ENCODE data around the gene KIDINS220.

The KIDINS220 gene

GRCh38 chr2:8836971-8837794, at the start of gene KIDINS220:
Gene KIDINS220 (minus strand): TSS chr2:8837613. CDS start chr2:8827093, 10,520 bp downstream.
- peak; percentile 93 for DNase-seq (ENCODE audit: low spot score)

DNA sequence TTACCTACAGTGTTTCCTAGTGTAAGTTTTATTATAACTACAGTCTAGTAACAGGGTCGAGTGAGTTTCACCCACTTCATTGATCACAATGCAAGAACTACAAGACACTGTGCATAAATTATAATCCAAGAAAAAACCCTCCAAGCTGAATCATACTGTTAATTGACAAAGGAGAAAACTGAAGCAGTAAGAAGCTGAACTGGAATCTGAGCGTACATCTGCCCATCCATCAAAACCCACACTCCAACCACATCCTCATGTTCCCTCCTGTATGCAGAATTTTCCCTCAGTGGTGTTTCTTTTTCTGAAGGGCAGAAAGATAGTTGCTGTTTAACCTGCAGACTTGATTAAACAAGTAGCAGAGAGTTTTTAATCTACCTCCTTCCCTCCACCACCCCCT, 49.5 kb upstream of the KIDINS220 start:
- peak; percentile 5 for DNase-seq (ENCODE audit: low spot score)

GRCh38 chr2:8886202-8886518, 48.7 kb upstream of the KIDINS220 start:
- no peak for DNase-seq (ENCODE audit: low spot score)

GRCh38 chr2:8885449-8886201, 48.2 kb upstream of the KIDINS220 start:
- DNase-seq (ENCODE audit: low spot score) = no peak

GRCh38 chr2:8884812-8885211, 47.4 kb upstream of the KIDINS220 start:
- no peak for DNase-seq (ENCODE audit: low spot score)

- DNase-seq (ENCODE audit: low spot score) = no peak
These were observed 44.7 kb upstream of the KIDINS220 start for GRCh38 chr2:8882094-8882493.

DNA sequence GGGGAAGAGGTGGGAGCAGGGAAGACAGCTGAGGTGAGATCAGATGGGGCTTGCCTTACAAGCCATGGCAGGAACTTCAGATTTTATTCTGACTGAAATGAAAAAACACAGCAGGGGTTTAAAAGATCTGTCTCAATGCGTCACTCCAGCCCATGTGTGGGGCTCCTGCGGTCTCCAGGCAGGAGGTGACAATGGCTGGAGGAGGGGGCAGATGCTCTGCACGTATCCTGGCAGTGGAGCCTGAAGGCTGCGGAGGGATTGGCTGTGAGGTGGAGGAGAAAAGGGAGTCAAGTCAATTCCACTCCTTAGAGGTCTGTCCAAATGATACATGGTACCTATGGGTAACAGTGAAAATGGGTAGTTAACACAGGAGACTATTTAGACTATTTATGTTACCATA, 40.5 kb upstream of the KIDINS220 start:
- DNase-seq (ENCODE audit: low spot score) = no peak

DNA sequence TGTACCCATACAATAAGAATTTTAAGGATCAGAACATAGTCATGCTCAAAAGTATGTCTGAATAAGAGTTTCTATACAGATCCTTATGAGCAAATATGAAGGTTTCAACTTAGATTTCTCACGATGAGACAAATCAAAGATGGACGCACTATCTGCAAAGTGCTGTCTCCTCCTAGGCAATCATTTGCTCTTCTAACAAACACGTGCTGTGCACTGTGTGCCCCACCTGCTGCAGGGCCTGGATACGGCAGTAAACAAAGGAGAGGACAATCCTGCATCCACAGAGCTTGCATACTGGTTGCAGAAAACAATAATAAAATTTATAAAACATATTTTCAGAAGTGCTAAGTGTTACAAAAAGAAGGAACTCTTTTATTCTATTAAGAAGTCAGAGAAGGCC, 39.9 kb upstream of the KIDINS220 start:
- no peak for DNase-seq (ENCODE audit: low spot score)

DNA sequence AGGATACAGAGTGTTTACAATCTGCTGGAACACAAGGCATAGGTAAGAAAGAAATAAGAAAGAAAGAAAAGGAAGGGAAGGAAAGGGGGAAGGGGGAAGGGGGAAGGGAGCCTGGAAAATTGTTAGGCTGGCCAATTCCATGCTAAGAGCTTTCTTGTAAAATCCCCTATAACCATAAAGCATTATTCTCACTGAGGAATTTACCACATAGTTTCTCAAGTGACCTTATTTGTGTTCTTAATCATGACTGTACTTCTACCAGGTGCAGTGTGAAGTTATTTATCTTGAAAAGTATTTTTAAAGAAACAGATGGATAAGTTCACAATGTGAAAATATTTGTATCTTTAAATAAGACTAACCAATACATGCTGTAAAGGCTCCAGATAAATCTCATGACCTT, 39.2 kb upstream of the KIDINS220 start:
- DNase-seq (ENCODE audit: low spot score) = no peak

GRCh38 chr2:8872821-8873432, 35.5 kb upstream of the KIDINS220 start:
- peak; percentile 51 for DNase-seq (ENCODE audit: low spot score)

- DNase-seq (ENCODE audit: low spot score) = no peak
These were observed 33.0 kb upstream of the KIDINS220 start for GRCh38 chr2:8870441-8870840.

- no peak for DNase-seq (ENCODE audit: low spot score)
These were observed 29.9 kb upstream of the KIDINS220 start for GRCh38 chr2:8867363-8867762.

- DNase-seq (ENCODE audit: low spot score) = no peak
These were observed 26.0 kb upstream of the KIDINS220 start for GRCh38 chr2:8863331-8863953.

GRCh38 chr2:8862230-8862629, 24.8 kb upstream of the KIDINS220 start:
- DNase-seq (ENCODE audit: low spot score) = no peak

GRCh38 chr2:8861797-8862196, 24.4 kb upstream of the KIDINS220 start:
- no peak for DNase-seq (ENCODE audit: low spot score)

DNA sequence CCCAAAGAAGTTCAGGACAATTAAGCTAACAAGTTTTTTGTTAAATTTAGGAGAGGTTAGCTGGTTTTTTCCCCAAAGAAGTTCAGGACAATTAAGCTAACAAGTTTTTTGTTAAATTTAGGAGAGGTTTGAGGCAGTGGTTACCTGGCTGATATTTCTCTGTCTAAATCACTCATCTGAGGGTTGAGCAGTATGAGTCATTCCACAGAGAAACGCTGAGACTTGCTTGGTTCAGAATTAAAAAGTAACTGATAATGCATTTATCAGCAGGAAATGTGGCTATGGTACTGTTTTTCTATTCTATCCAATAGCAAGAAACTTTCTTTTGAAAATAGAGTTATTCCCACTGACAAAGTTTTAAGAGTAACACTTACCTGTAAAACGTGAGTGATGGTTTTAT, 22.8 kb upstream of the KIDINS220 start:
- no peak for DNase-seq (ENCODE audit: low spot score)

GRCh38 chr2:8858910-8859309, 21.5 kb upstream of the KIDINS220 start:
- no peak for DNase-seq (ENCODE audit: low spot score)

- DNase-seq (ENCODE audit: low spot score) = no peak
These were observed 20.9 kb upstream of the KIDINS220 start for GRCh38 chr2:8858264-8858663.

DNA sequence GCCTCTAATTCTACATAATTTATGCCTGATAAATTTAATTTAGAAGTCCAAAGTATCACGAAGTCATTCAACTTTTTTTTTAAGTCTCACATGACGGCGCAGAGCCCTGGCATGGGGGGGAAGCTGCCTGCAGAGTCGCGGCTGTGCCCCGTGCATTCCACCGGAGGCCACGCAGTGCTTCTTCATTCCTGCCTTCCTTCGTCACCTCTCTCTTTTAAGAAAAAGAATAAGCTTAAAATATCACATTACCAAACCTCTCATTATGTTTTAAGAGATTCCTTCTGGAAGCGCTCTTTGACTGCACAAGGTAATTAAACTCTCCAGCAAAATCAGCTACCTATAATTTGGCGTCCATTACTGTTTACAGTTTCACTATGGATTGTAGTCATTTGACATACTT, 20.3 kb upstream of the KIDINS220 start:
- DNase-seq (ENCODE audit: low spot score) = no peak

GRCh38 chr2:8856176-8856575, 18.8 kb upstream of the KIDINS220 start:
- no peak for DNase-seq (ENCODE audit: low spot score)

DNA sequence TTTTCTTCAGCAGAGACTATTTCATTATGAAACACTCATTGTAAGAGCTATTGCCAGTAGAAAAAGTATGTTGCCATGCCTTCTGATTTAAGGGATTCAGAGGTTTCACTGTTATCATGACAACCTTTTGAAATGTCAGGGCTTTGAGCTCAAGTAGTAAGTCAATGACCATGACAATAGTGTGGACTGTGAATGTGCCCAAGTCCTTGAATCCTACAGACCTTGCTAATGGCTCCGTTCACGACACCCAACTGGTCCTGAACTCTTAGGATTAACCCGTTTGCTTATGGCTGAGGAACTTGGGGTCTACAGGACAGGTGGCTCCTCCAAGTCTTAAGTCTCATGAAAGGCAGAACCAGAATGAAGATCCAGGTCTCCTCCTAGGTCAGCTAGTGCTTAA, 17.6 kb upstream of the KIDINS220 start:
- DNase-seq (ENCODE audit: low spot score) = no peak

DNA sequence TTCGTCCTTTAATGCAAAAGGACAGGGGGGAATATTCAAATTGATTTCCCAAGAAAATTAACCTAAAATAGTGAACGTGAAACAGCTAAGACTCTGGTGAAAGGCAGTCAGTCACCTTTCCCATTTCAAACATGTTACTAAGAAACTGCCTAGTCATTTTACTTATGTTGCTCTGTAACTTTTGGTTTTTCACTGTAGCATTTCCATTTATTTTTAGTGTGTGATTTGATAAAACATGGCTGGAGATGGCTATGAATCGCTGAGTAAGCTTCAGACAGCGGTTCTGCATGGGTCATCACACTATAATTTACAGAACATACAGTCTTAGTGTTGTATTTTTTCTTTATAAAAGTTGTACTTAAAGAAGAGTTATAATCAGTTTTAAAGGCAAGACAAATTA, 16.0 kb upstream of the KIDINS220 start:
- DNase-seq (ENCODE audit: low spot score) = no peak

All from putamen (tissue), 1 donor.